ENCODE measurements around the gene ITPK1. TPM values are rescaled to one million over a fixed set of nuclear protein-coding genes. Genes with fewer than 3 reads are reported as not detected.

The ITPK1 gene
- total RNA-seq: 45.3 and 50.6 TPM in 2 replicates

GRCh38 chr14:93115821-93116675, at the start of gene ITPK1:
Gene ITPK1 (minus strand): TSS chr14:93115925. CDS start chr14:93115163, 762 bp downstream.

GRCh38 chr14:92922883-92923743, 192.6 kb downstream of the ITPK1 start, which contains the start of gene CHGA:
Gene CHGA (plus strand): TSS chr14:92923150. CDS start chr14:92923360, 210 bp downstream.

Other genes with a start within 250 kb of the ITPK1 start
- 0.07 TPM in 1 of 2 replicates, not detected in the other for gene CHGA, start 192.8 kb downstream of the ITPK1 start, total RNA-seq
- gene MOAP1, start 69.0 kb upstream of the ITPK1 start, total RNA-seq: 11.8 and 12.6 TPM in 2 replicates
- gene LYSET, start 69.4 kb upstream of the ITPK1 start, total RNA-seq: 9.5 and 13.5 TPM in 2 replicates
- 9.8 and 13.0 TPM in 2 replicates for gene GON7, start 91.1 kb upstream of the ITPK1 start, total RNA-seq
- 13.1 and 24.5 TPM in 2 replicates for gene UBR7, start 91.3 kb upstream of the ITPK1 start, total RNA-seq
- gene BTBD7, start 217.1 kb upstream of the ITPK1 start, total RNA-seq: 10.2 and 13.4 TPM in 2 replicates
- gene COX8C, start 231.3 kb upstream of the ITPK1 start, total RNA-seq: not detected in 2 replicates

Measured in airway epithelial cell (primary cell).